Stomach (tissue), 4 donors: ENCODE measurements around the gene EHMT1.

Experiments used
- EP300 ChIP-seq: sonication (generic); formaldehyde crosslinking; IDR thresholded peaks from one replicate; pipeline ENCODE4 v1.6.1; 2017; ENCODE audit warnings: antibody characterized with exemption
- POLR2A ChIP-seq, 4 donors: fragments of 450-650 bp; IDR thresholded peaks; one replicate each; pipeline ENCODE4 v1.6.1; 2016; ENCODE audit warnings: antibody characterized with exemption in 4 of 4, control low read depth in 2 of 4, mild to moderate bottlenecking in 1 of 4, moderate library complexity in 1 of 4
- POLR2AphosphoS5 ChIP-seq, 3 donors: sonication (generic); formaldehyde crosslinking; IDR thresholded peaks; one replicate each; pipeline ENCODE4 v1.6.1; 2016; ENCODE audit warnings: antibody characterized with exemption in 3 of 3

- TF ChIP-seq POLR2A (IDR thresholded peaks at IDR 0.05) = no peak
- no peak for TF ChIP-seq POLR2AphosphoS5 (IDR thresholded peaks at IDR 0.05)
- TF ChIP-seq EP300 = no peak
Measured at GRCh38 chr9:137674976-137675320, 56.1 kb downstream of the EHMT1 start.
